HT1080 (cell line): ENCODE measurements around the gene NR2E3. TPM values are rescaled to one million over a fixed set of nuclear protein-coding genes. Genes with fewer than 3 reads are reported as not detected.
"Not testable (repeated sequence)": the region's sequence is repeated elsewhere in the genome, so short reads cannot be mapped to it uniquely, and the experiment has no call there.

Experiments
- DNase-seq: peaks from one replicate; pipeline ENCODE4 v3.0.0-alpha.2; 2015; ENCODE audit warnings: low read depth
- small RNA-seq: library from RNA; depleted of rRNA; stranded (forward); fragments of <200 nt; gene quantifications from one replicate; pipeline ENCODE3, GENCODE V24; 2014
- total RNA-seq: library from RNA; depleted of rRNA; stranded (reverse); fragments of >200 nt; shearing (Covaris generic); gene quantifications from 2 replicates; pipeline ENCODE4 v1.2.3, GENCODE V29; 2014

Gene NR2E3
- total RNA-seq, 1 experiment from 2014 or later: not detected

GRCh38 chr15:71813723-71814470 lies 3.5 kb downstream of the NR2E3 start:
- no peak for DNase-seq

GRCh38 chr15:71815301-71815700 lies 4.9 kb downstream of the NR2E3 start:
- no peak for DNase-seq

- DNase-seq: no peak
Measured at GRCh38 chr15:71817351-71817750, 7.0 kb downstream of the NR2E3 start.

DNA sequence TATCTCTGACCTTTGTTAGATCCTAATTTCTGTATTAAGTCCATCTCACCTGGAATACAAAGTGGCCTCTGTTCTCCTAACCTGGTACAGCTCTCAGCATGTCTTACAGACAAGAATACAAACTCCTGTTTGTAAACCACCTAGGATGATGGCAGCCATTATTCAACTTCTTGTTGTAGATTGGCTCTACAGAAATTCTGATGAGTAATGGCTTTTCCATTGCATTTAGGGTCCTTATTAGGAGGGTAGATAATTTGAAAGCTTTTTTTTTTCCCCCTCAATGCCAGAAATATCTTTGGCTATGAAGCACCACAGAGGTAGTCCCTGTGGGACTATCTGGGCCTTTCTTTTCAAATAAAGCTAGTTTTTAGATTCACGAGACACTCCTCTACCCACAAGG lies 9.8 kb downstream of the NR2E3 start:
- DNase-seq: no peak

DNA sequence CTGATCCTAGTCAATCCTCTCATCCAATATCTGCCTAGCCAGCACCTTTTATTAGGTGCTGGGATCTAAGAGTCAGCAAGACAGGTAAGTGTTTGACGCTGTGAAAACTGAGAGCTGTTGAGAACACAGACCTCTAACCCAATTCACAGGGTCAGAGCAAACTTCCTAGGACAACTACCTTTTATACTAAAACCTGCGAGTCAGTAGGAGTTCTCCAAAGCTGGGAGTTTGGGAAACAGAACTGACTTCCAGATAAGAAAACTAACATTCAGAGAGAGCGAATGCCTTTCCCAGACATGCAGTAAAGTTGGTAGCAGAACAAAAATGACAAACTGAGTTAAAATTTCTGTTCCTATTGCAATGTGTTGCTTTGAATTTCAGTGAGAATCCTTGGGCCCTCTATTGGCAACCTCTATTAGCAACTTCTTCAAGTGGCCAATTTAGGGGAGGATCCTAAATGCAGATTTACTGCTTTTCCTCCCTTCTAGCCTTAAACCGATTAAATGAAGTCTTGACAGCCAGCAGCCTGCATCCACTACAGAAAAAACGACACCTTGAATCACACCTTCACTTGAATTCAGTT lies 11.3 kb downstream of the NR2E3 start:
- DNase-seq: no peak

DNA sequence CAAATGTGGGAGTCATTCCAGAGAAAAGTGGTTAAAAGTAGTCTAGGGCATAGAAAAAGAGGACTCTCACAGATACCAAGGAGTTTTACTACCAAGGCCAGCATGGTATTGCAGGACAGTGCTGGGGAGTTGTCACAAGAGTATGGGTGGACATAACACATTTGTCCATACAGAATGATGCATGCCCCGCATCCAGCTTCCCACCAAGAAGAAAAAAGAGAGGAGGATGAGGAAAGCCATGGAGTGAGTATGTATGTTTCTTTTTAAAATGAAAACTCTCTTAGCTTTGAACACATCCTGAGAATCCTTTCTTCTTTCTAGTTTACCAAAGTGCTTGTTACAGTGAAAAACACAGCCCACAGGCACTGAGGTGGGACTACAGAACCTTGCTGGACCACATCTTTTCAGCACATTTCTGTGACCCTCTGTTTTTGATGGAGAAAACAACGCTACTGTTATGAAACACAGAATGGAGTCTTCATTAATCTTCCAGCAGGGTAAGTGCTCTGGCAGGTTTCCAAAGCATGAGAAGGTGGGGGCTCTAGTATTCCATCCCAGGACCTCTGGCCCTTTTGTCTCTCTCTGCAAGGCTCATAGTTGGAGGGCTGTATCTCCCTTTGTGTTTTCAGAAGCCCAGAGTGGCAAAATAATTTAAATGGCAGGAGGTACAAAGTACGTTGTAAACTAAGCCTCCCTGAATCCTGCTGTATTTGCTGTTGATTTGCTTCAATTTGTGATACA lies 12.7 kb downstream of the NR2E3 start:
- DNase-seq: no peak

DNA sequence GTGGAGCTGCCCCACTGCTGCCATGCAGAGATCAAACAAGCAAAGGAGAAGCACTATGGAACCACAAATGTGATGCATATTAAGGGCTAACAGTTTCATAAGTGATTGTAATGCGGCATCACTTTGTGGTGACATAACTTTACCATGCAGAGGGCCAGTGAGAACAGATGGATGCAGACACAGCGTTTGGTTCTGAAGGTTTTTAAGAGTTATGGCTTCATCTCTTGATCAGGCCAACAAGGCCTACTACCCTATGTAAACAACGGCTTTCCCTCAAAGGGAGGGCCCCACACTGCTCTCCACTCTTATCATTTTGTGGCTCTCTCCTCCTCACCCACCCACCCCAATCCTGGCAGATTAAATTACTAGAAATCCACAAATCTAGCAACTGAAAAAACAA lies 13.4 kb downstream of the NR2E3 start:
- DNase-seq: no peak

DNA sequence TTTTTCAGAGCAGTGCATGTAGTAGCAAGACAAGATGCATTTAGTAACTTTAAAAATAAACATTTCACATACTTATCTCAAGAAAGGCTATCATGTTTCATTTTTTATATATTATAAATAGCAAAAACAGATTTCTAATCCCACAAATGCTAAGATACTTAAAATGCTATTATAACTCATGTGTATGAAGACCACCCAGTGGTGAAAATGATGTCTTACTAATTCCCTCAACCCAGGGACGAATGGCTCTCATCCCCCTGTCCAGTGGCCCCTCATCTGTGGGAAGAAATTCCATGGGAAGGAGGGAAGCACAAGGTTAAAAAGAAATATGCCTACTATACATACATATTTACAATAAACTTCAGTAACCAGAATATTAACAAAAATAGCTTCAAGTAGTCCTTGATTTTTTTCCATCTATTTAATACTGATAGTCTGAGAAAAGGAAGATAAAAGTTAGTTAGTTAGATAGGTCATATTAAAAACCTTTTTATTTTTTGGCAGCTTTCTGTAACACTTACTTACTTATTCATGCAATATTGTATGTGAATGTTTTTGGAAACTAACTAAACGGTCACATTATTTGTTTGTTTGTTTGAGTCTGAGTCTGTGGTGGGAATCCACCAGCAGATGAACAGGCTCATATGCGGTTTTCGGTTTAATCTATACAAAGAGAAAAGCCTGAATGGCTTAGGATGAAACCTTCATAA lies 14.8 kb downstream of the NR2E3 start:
- no peak for DNase-seq

DNA sequence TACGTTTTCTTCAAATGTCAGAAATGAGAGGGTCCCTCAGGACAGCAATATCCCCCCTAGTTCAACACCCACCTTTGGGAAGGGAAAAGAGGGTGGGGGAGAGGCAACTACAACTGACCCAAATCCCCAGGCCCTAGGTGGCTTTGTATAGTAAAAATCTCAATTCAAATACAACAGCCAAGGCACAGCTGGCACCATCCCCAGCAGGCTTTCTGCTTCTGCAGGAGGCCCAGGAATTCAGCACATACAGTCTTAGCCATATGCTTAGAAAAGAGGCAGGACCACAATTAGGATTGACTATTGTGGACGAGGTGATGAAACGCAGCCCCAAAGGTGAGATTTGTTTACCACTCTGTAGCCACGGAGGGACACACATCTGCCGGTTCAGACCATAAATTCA lies 15.8 kb downstream of the NR2E3 start:
- no peak for DNase-seq

DNA sequence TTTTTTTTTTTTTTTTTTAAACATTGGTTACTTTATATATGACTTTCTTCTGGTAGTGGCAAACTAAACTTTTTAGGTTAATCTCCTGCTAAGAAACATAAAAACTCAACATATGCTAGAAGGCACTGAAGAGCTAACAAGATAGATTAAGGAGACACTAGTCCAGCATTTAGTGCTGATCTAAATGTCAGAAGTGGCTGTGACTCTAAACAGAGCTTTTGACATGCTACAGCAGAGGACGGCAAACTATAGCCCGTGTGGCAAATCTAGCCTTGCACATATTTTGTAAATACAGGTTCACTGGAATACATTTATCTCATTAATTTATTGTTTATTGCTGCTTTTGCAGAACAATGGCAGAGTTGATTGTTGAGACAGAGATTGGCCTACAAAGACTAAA lies 20.6 kb downstream of the NR2E3 start:
- no peak for DNase-seq

DNA sequence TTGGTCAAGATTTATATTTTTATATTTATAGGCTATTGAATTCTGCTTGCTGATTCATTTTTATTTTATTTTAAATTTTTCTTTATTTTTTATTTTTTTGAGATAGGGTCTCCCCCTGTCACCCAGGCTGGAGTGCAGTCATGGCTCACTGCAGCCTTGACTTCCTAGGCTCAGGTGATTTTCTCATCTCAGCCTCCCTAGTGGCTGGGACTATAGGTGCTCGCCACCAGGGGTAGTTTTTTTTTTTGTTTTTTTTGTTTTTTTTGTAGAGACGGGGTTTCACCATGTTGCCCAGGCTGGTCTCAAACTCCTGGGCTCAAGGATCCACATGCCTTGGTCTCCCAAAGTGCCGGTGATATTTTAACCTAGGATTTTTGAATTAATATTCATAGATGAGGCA lies 31.2 kb downstream of the NR2E3 start:
- DNase-seq: no peak

DNA sequence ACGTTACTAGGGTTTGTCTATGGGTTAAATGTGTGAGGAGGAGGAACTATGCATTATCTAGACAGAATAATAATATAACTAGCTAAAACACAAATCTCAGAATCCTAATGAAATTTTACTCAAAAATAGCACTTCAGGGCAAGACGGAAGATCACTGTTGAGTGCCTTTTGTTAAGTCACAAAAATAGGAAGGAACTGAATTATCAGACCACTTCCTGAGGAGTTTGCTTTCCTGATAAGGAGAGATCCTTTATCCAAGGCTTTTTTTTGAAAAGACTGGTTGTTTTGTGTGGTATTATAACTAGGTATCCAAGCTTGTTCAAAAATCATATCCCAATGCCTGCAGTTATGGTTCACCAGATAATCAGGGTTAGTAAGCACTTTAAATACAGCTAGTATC lies 34.6 kb downstream of the NR2E3 start:
- no peak for DNase-seq

- DNase-seq: no peak
Measured at GRCh38 chr15:71853543-71853942, 43.2 kb downstream of the NR2E3 start.

- DNase-seq: not testable (repeated sequence)
Measured at GRCh38 chr15:71858232-71858631, 47.9 kb downstream of the NR2E3 start.

Small RNAs within 50 kb of the gene (small RNA-seq; reads per million reads assigned to genes)
- not detected for gene RNA5SP399
